T follicular helper cell (primary cell): Measurements from ENCODE around the gene DNAJB14.

Experiments used
- DNase-seq: peaks from one replicate; pipeline ENCODE4 v3.0.0-alpha.2; 2020; ENCODE audit warnings: low read depth

DNAJB14 gene

GRCh38 chr4:99868126-99868596 lies 78.3 kb downstream of the DNAJB14 start:
- no peak for DNase-seq

DNA sequence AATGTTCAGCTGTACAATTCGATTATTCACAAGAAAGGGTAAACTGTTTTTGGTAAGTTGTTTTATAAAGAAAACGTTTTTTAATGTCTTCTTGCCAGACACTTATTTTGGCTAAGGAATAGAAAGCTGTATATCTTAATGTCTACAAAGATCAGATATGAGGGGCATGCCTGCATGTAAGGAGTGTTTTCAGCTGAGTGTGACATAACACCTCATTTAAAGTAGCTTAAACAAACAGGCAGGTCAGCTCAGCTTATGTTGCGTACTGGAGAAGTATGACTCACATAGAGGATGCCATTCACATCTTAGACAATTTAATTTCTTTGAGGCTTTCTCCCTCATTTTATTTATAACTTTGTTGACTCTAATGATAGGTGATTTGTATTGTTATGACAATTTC lies 82.6 kb downstream of the DNAJB14 start:
- DNase-seq: no peak

DNA sequence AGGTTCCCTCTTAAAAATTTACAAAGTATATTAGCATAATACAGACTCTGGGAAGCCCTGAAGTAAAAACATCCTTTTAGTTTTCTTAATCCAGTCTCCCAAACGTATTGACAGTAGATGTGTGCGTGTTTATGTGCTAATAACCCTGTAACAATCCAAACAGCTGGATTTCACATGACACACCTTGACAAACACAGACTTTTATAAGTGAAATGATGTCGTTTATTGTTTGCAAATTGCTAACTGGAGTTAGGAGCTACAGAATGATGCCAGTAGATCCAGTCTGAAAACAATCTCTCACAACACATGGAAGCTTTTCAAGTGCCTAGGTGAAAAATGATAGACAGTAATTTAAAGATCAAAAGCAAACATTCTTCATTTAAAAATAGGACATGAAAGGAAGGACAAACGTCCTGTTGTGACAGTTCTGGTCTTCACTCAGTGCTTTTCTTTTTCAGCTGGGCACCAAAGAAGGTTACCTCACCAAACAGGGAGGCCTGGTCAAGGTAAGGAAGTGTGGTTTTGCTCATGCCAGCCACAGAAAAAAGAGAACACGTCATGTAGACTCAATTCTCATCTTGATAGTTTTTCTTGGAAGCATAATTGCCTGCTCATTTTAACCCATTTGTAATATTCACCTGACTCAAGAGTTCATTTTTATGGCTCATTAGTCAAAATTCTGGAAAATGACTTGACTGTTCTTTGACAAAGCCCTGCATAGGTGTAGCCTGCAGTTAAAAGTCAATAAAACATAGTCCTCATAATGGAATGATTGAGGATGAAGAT lies 85.1 kb downstream of the DNAJB14 start:
- DNase-seq: no peak

DNA sequence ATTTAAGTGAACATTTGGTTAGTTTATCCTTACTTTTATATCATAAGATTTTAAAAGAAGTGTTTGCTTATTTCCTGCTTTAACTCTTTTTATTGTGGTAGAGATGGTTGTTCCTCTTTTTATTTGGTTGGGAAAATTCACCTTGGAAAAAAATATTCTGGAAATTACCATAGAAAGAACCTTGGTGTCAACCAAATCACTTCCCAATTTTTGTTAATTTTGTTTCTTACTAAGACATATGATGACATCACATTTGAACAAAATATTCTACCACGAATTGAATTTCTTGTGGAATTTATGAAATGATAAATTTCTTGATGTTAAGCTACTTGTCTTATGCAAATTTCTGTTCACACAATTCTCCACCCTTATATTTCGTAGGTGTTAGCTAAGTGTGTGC lies 85.9 kb downstream of the DNAJB14 start:
- DNase-seq: no peak

DNA sequence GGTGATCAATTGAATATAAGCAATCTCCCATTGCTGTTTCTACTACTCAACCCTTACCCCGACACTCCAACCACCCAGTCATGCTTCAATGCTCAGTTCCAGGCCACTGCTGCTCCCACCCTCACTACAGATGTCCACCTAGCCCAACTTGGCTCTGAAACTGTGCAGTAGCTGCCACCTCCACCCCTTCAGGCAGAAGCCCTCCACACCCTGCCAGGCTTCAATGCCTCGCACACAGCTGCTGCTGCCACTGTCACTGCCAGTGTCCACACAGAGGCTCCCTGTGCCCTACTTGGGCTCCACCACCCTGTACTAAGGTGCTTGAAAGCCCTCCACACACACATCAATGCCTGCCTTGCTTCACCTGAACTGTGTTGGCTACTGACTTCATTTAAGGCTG lies 86.8 kb downstream of the DNAJB14 start:
- DNase-seq: no peak

GRCh38 chr4:99857307-99857706 lies 89.1 kb downstream of the DNAJB14 start:
- no peak for DNase-seq

- DNase-seq: no peak
Observed at GRCh38 chr4:99856166-99856565, 90.3 kb downstream of the DNAJB14 start.

- no peak for DNase-seq
Observed at GRCh38 chr4:99855678-99856077, 90.7 kb downstream of the DNAJB14 start.

DNA sequence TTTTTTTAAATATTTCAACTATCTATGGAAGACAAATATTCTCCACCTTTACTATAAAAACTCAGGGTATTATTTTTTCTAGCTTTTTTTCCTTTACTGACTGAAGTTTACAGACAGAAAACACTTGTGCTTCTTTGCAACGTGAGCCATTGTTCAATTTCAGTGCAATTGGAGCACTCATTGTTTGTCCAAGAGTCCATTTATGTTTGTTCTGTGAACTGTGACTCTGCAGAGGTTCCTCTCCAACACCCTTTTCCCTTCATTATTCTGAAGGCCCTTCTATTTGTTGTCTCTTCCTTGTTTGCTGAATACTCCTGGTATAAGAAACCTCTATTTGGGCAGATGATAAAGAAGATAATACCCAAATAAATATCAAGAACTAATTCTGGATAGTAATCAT lies 92.4 kb downstream of the DNAJB14 start:
- DNase-seq: no peak

DNA sequence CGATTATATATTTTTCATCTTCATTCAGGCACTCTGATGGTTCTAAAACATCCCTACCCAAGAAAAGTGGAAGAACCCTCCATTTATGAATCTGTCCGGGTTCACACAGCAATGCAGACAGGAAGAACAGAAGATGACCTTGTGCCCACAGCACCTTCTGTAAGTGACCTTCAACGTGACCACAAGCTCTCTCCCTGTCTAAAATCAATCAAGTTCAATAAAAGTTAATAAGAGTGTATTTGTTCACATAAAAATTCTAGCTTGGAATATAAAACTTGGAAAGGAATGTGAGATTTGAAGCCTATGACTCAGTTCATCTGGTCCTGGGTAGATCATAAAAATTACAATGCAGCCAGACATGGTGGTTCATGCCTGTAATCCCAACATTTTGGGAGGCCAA lies 93.2 kb downstream of the DNAJB14 start:
- DNase-seq: no peak

GRCh38 chr4:99852199-99852749 lies 94.1 kb downstream of the DNAJB14 start:
- no peak for DNase-seq

DNA sequence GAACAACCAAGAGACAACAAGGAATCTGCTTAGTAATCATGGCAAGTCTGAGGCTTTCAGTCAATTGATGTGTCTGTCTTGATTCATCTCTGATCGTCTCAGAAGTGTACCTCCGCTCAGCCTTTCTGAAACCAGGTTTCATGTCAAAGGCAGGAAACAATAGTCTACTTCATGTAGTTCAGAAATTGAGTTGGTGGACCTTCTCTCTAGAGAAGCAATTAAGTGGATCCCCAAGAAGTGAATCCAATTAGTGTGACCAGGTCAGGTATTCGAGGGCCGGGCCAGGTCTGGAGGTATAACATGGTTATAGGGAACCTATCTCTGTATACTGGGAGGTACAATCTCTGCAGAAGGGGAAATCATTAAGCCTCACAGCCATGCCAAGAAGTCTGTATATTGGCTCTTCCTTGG lies 97.8 kb downstream of the DNAJB14 start:
- DNase-seq: no peak

GRCh38 chr4:99847362-99847976 lies 98.9 kb downstream of the DNAJB14 start:
- no peak for DNase-seq

DNA sequence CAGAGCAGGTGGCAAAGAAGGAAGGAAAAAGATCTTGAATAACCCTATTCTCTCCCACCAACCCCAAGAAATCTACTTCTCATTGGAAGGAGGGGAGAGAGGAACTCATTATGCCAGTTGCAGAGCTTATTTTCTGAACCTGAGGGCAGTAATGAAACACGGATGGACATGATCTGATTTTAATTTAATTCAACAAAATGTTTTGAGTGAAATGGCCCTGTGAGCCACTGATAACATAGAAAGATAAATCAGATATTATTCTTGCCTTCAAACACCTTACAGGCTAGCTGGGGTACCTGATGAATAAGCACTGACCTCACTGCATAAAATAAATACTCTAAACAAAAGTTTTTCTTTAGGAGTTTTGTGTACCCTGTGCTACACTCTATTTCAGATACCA lies 99.5 kb downstream of the DNAJB14 start:
- DNase-seq: no peak
